ENCODE data around the gene CLN5. TPM values are rescaled to one million over a fixed set of nuclear protein-coding genes. Genes with fewer than 3 reads are reported as not detected.

The CLN5 gene
- total and polyA plus RNA-seq, 2 of the 4 experiments (the other 2 are of a cell fraction), result 11.3 to 15.1 TPM

DNA sequence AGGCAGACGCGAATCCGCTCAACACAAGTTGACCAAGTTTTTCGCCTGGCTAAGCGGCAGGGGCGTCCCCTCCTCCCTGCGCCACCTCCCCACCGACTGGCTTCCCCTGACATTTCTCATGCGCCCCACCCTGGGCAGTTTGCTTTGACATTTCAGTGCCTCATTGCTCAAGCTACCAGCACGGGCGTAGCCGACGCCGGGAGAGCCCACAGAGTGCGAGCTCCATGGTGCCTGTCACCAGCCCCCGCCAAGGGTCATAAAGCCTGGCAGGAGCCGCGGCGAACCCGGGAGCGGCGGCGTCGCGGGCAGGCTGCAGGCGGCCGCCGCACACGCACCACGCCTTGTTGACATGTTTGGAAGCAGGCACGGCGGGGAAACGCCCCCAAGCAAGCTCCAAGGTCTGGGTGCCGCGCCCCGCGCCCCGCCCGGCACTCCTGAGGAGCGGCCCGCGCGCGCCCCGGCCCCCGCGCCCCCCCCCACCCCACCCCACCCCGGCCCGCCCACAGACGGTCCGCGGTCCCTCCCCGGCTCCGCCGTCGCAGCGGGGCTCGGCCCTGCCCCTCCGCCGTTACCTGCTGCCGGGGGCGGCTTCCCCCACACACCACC is 34.5 kb downstream of the CLN5 start:
- Histone ChIP-seq H3K4me1 (ENCODE audit: control insufficient read depth, insufficient read depth, low read length) (peaks cover 15% of the 10 kb centered on the region), H4K8ac (ENCODE audit: low read depth in 2 of 2, low read length in 2 of 2) (no peak overlapping the region; a peak in 1 of 4 replicates), H3K56ac (ENCODE audit: extremely low read depth, insufficient read depth, low read length) (peak overlapping the region; percentile 71; the same call in 1 of the 2 replicates), H3K4me3 (ENCODE audit: insufficient read depth, low read depth, low read length) (peak overlapping the region; percentile 93), H2BK5ac (ENCODE audit: low read depth, low read length, poor library complexity, severe bottlenecking) (peak overlapping the region; percentile 93), H2BK120ac (ENCODE audit: low read depth, low read length) (no peak overlapping the region), H3K18ac (ENCODE audit: low read depth, low read length) (0 out of 2 replicates have a peak overlapping the region, but pooled peaks have one; percentile 30), H2BK20ac (ENCODE audit: low read depth, low read length) (no peak overlapping the region), H3K36me3 (ENCODE audit: control insufficient read depth, insufficient read depth, low read length) (0 out of 2 replicates have a peak, but pooled peaks cover 1% of the 10 kb centered on the region), H2AK5ac (ENCODE audit: low read depth, low read length) (peak overlapping the region; percentile 36; the same call in 1 of the 2 replicates), H4K20me1 (ENCODE audit: insufficient read depth, low read length) (peaks cover 40% of the 10 kb centered on the region), H2BK15ac (ENCODE audit: low read depth, low read length) (no peak overlapping the region), H3K4me2 (ENCODE audit: low read depth, low read length) (peak overlapping the region; percentile 99), H3K27me3 (ENCODE audit: control insufficient read depth, insufficient read depth, low read length) (no peaks in the 10 kb centered on the region), H3K79me1 (ENCODE audit: low read depth in 1 of 2, low read length in 2 of 2) (peaks cover 9 to 37% of the 10 kb centered on the region in 2 experiments), H3K9ac (ENCODE audit: low read depth, low read length) (peak overlapping the region; percentile 86), H3K9me1 (ENCODE audit: insufficient read depth, low read length) (peaks cover 12% of the 10 kb centered on the region), H3K23ac (ENCODE audit: low read depth, low read length) (peak overlapping the region; percentile 58), H3K4ac (ENCODE audit: low read depth, low read length) (peak overlapping the region; percentile 83; the same call in 1 of the 2 replicates), H2AK9ac (replicated peaks; ENCODE audit: low read depth, low read length, poor library complexity) (peak overlapping the region; percentile 98), H2AFZ (replicated peaks; ENCODE audit: low read length, poor library complexity) (peak overlapping the region; percentile 97), H3K27ac (ENCODE audit: insufficient read depth, low read length) (peak overlapping the region; percentile 94), H3K9me3 (ENCODE audit: control insufficient read depth, insufficient read depth, low read length) (no peaks in the 10 kb centered on the region), H4K5ac (ENCODE audit: low read depth, low read length) (no peak overlapping the region), H3K14ac (replicated peaks; ENCODE audit: low read depth, low read length) (no peak overlapping the region; the same call in 1 of the 2 replicates), H4K91ac (ENCODE audit: insufficient read depth, low read depth, low read length) (no peak overlapping the region)
- 1% methylated on average over 11 of the region's 62 CpGs; no CpG with 5 or more reads in 1 of the 2 experiments for WGBS, 2 experiments (ENCODE audit: extremely low coverage in 2 of 2, insufficient read length in 1 of 2)
- ATAC-seq (ENCODE audit: low read depth), result peak; percentile 67
- BruUV-seq (replicated peaks), result no TSS peak
- intact Hi-C loops (cut with micrococcal nuclease) (loop anchor here (2.0 kb wide), 1 partner anchor 300 kb away; the partner anchor contains the start of gene MYCBP2), in situ Hi-C loops (cut with MboI; ENCODE audit: low sequenced_read_pairs) (no loop called here), dilution Hi-C loops (cut with HindIII; ENCODE audit: low sequenced_read_pairs, unreplicated experiment) (no loop called here)
- TF ChIP-seq SMC3 (IDR thresholded peaks at IDR 0.05; ENCODE audit: low read depth, low read length) (no peak), MAZ (IDR thresholded peaks at IDR 0.05; ENCODE audit: borderline replicate concordance, low read depth, low read length) (0 out of 2 replicates have a peak, but pooled peaks have one; percentile 12), CEBPB (IDR thresholded peaks at IDR 0.05; ENCODE audit: low read depth, low read length) (peak; percentile 55), BHLHE40 (IDR thresholded peaks at IDR 0.05; ENCODE audit: low read depth, low read length) (peak; percentile 37; the same call in 1 of the 2 replicates), MXI1 (IDR thresholded peaks at IDR 0.05; ENCODE audit: borderline replicate concordance, low read depth, low read length) (peak; percentile 84; the same call in 1 of the 2 replicates), RFX5 (IDR thresholded peaks at IDR 0.05; ENCODE audit: low read depth, low read length) (no peak)
- ChIA-PET CTCF (interaction anchor here (0.6 to 1.5 kb wide), 2 partner anchors 13 to 29 kb away, joined by 3 read pairs; no protein-coding TSS in a partner anchor), POLR2A (ENCODE audit: unreplicated experiment) (no interaction called here)
- DNase-seq, result peak; percentile 37
